Activated B cell treated with CpG ODN at 0.5 μM for 24 hours (primary cell): ENCODE measurements around the gene SNX20. TPM values are rescaled to one million over a fixed set of nuclear protein-coding genes. Genes with fewer than 3 reads are reported as not detected.

ENCODE experiments used
- ATAC-seq: fragments of 200-7000 bp; cut with Tn5 transposase; one replicate; pipeline ENCODE4 v1.10.0; 2021; ENCODE audit warnings: low read depth, mild to moderate bottlenecking, moderate library complexity
- CTCF ChIA-PET: fragments of 350-600 bp; sonication (Branson Sonifier 250); formaldehyde crosslinking; loops from one replicate; lab custom pipeline; 2021; ENCODE audit warnings: antibody characterized with exemption; lab: Charles Lee
- POLR2A ChIA-PET: fragments of 350-600 bp; sonication (Branson Sonifier 250); formaldehyde crosslinking; loops from one replicate; lab custom pipeline; 2021; ENCODE audit warnings: antibody characterized with exemption; lab: Charles Lee
- DNase-seq: peaks from one replicate; pipeline ENCODE4 v3.0.0; 2022
- H3K27ac Mint-ChIP-seq: one replicate; pipeline ENCODE4 v1.8.0; 2020; ENCODE audit warnings: mixed read lengths
- H3K27me3 Mint-ChIP-seq: one replicate; pipeline ENCODE4 v1.8.0; 2021; ENCODE audit warnings: mixed read lengths
- H3K36me3 Mint-ChIP-seq: one replicate; pipeline ENCODE4 v1.8.0; 2021; ENCODE audit warnings: low read depth, mixed read lengths
- H3K4me1 Mint-ChIP-seq: one replicate; pipeline ENCODE4 v1.8.0; 2021; ENCODE audit warnings: mixed read lengths
- H3K4me3 Mint-ChIP-seq: one replicate; pipeline ENCODE4 v1.8.0; 2020; ENCODE audit warnings: mild to moderate bottlenecking, mixed read lengths
- H3K9me3 Mint-ChIP-seq: one replicate; pipeline ENCODE4 v1.8.0; 2020; ENCODE audit warnings: mixed read lengths
- intact Hi-C: fragments of 100-400 bp; cut with micrococcal nuclease; formaldehyde crosslinking; loops from one replicate; pipeline ENCODE4 v1.15.1; 2024
- total RNA-seq: library from RNA; stranded (reverse); gene quantifications from 2 replicates; pipeline ENCODE4 v1.2.3, GENCODE V29; 2022
- TF ChIP-seq, protein P1 (sequence below): fragments of 200-600 bp; IDR thresholded peaks from one replicate; pipeline ENCODE4 v1.8.0; 2022; ENCODE audit warnings: antibody characterized with exemption, mild to moderate bottlenecking

SNX20 gene
- total RNA-seq, 1 donor from 2014 or later, result 33.1 TPM

DNA sequence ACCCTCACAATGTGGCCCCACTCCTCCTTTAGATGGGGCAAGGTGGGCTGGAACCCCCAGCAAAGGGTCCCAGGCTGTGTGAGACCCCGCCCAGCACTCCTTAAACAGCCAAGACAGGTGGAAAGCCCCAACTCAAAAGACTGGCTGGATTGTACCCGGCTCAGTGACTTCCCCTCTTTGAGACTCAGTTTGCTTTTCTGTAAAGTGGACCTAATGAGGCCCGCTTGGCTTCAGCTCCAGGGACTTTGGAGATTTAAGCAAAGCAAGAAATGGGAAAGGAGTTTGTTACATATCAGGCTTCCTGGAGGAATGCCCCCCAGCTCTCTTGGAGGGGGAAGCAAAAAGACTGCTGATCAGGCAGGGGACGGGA, 39.3 kb downstream of the SNX20 start:
- no peak overlapping the region for H3K4me3 Mint-ChIP-seq
- POLR2A ChIA-PET, result no interaction called here
- H3K9me3 Mint-ChIP-seq, result no peaks in the 10 kb centered on the region
- DNase-seq (no peak), ATAC-seq (no peak)
- no peaks in the 10 kb centered on the region for H3K36me3 Mint-ChIP-seq
- no peak overlapping the region for H3K27ac Mint-ChIP-seq
- intact Hi-C loops, result no loop called here
- TF ChIP-seq, protein P1, sequence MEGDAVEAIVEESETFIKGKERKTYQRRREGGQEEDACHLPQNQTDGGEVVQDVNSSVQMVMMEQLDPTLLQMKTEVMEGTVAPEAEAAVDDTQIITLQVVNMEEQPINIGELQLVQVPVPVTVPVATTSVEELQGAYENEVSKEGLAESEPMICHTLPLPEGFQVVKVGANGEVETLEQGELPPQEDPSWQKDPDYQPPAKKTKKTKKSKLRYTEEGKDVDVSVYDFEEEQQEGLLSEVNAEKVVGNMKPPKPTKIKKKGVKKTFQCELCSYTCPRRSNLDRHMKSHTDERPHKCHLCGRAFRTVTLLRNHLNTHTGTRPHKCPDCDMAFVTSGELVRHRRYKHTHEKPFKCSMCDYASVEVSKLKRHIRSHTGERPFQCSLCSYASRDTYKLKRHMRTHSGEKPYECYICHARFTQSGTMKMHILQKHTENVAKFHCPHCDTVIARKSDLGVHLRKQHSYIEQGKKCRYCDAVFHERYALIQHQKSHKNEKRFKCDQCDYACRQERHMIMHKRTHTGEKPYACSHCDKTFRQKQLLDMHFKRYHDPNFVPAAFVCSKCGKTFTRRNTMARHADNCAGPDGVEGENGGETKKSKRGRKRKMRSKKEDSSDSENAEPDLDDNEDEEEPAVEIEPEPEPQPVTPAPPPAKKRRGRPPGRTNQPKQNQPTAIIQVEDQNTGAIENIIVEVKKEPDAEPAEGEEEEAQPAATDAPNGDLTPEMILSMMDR, result no peak
- H3K4me1 Mint-ChIP-seq, result no peaks in the 10 kb centered on the region
- CTCF ChIA-PET, result interaction anchor here (1.0 kb wide), 1 partner anchor 95 kb away, joined by 3 read pairs; no protein-coding TSS in a partner anchor
- peaks cover 14% of the 10 kb centered on the region for H3K27me3 Mint-ChIP-seq

DNA sequence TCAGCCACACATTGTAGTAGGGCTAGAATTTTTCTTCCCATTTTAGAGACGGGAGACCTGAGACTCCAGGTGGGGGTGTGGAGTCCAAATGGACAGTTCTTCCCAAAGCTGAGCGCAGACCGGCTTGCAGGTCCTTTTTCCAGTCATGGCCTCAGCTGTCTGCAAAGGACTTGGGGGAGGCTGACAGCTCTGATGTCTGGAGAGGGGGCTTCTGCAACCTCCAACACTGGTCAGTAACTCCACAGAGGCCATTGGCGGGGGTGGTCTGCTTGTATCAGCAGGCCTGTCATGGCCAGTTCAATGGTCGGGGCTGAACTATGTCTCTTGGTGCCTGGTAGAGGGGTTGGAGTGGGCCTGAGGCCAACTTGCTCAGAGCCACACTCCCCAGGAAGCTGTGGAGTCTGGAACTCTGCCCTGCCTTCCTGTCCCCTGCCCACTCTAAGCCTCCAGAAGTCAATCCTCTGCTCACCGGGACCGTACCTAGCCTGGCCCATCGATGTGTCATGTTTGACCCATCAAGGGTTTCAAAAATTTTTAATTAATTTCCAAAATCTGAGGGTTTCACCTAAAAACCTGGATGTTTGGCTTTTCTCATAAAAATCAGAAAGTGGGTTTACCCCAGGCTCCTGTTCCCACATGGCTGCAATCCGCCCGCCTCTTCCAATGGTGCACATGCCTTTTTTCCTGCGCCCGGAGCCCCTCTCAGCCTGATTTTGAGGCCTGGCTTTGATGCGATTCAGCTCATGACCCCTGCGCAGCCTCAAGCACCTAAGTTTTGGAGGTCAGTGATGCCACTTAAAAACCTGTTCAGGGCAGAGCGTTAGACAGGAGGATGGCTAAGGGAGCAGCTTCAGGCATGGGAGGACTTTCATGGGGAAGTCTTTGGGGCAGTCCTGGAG, 39.9 kb downstream of the SNX20 start:
- Mint-ChIP-seq H3K4me1 (no peaks in the 10 kb centered on the region), H3K36me3 (no peaks in the 10 kb centered on the region), H3K9me3 (no peaks in the 10 kb centered on the region), H3K27me3 (peaks cover 14% of the 10 kb centered on the region), H3K4me3 (no peak overlapping the region), H3K27ac (no peak overlapping the region)
- DNase-seq (no peak), ATAC-seq (no peak)
- CTCF ChIA-PET, result no interaction called here
- POLR2A ChIA-PET, result no interaction called here
- intact Hi-C loops, result no loop called here
- TF ChIP-seq, protein P1, result no peak

DNA sequence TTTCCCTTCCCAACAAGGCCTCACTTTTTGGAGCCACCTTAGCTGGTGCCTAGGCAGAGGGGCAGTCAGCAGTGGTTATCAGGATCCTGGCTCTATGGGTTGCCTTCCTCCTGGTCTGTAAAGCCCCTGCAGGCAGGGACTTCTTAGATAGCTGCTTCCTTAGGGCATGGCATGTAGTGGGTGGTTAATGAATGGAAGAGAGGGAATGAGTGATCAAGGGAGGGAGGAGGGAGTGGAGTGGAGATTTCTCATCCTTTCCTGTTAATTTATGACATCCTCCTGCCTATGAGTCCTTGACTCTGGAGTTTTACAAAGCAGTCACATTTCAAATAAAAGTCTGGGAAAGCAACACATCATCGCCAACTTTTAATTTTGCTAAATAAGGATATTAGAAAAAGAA, 40.7 kb downstream of the SNX20 start:
- Mint-ChIP-seq H3K27me3 (peaks cover 14% of the 10 kb centered on the region), H3K4me1 (no peaks in the 10 kb centered on the region), H3K4me3 (no peak overlapping the region), H3K9me3 (no peaks in the 10 kb centered on the region), H3K36me3 (no peaks in the 10 kb centered on the region), H3K27ac (no peak overlapping the region)
- TF ChIP-seq, protein P1, result no peak
- no peak for ATAC-seq
- POLR2A ChIA-PET, result no interaction called here
- DNase-seq, result no peak
- intact Hi-C loops, result no loop called here
- CTCF ChIA-PET, result no interaction called here

DNA sequence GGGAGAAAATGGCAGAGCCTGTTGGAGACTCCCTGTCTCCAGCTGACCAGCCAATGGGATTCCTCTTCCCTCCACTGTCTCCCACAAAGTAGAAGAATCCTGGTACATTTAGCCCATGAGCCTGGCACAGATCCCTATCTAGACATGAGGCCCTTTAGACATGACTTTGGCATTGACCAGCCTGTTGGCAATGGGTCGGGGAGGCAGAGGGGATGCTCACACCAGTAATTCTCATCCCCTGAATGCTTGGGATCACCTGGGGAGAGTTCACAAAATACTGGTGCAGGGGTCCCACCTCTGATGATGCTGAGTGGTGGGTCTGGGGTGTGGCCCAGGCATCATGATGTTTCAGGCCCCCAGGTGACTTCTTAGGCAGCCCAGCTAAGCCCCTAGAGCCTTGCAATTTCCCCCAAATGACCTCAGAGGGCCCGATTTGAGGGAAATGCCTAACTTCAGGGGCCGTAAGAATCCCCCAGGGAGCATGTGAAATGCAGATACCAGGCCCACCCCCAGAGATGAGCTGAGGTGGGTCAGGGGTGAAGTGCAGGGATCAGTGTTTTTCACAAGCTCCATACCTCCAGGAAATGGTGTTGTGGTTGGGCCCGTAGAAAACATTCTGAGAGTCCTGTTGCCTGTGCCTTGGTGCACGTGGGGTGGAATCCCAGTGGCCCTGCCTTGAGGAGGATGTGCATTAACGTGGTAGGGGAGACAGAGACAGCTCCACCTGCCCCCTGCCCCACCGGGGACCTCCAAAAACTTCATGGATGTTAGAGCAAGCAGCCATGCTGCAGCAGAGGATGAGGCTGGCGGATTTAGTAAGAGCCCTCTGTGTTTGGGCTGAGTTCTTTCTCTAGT, 42.1 kb downstream of the SNX20 start:
- DNase-seq, result no peak
- H3K36me3 Mint-ChIP-seq, result no peaks in the 10 kb centered on the region
- TF ChIP-seq, protein P1, result no peak
- H3K27me3 Mint-ChIP-seq, result peaks cover 8% of the 10 kb centered on the region
- H3K27ac Mint-ChIP-seq, result no peak overlapping the region
- H3K9me3 Mint-ChIP-seq, result no peaks in the 10 kb centered on the region
- H3K4me3 Mint-ChIP-seq, result no peak overlapping the region
- ATAC-seq, result no peak
- intact Hi-C loops, result no loop called here
- CTCF ChIA-PET, result no interaction called here
- POLR2A ChIA-PET, result no interaction called here
- no peaks in the 10 kb centered on the region for H3K4me1 Mint-ChIP-seq
